RPMI7951 (cell line): ENCODE results near the gene SMIM41. TPM values are rescaled to one million over a fixed set of nuclear protein-coding genes. Genes with fewer than 3 reads are reported as not detected.
A peak's percentile ranks its signal among the peaks of the same experiment; 100 is the strongest.

Experiments used
- DNase-seq: peaks from one replicate; pipeline ENCODE4 v3.0.0-alpha.2; 2012; ENCODE audit warnings: low read depth
- total RNA-seq: library from RNA; depleted of rRNA; stranded (reverse); fragments of >200 nt; shearing (Covaris generic); gene quantifications from 2 replicates; pipeline ENCODE4 v1.2.3, GENCODE V29; 2014; rRNA removed

Gene SMIM41
- total RNA-seq: not detected in 2 replicates

- DNase-seq: no peak
These were observed at the start of gene SMIM41 for GRCh38 chr12:52079576-52080402. Gene SMIM41, plus strand, starts transcription at chr12:52079704. Its CDS starts 76 bp downstream, at chr12:52079780.

DNA sequence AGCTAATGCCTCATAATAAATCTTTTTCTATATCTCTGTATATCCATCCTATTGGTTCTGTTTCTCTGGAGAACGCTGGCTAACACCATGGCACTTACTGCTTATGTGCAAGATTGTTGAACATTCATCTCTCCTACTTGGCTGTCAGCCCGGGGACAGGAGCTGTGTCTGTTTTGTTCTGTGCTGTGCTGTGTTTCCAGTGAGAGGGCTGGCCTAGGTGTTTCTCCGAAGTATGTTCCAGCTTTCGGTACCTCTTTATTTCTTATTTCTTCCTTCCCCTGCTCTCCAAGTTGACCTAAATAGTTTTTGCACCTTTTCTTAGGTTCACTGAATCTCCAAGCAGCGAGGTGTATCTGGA, 47.1 kb upstream of the SMIM41 start:
- peak; percentile 44 for DNase-seq

DNA sequence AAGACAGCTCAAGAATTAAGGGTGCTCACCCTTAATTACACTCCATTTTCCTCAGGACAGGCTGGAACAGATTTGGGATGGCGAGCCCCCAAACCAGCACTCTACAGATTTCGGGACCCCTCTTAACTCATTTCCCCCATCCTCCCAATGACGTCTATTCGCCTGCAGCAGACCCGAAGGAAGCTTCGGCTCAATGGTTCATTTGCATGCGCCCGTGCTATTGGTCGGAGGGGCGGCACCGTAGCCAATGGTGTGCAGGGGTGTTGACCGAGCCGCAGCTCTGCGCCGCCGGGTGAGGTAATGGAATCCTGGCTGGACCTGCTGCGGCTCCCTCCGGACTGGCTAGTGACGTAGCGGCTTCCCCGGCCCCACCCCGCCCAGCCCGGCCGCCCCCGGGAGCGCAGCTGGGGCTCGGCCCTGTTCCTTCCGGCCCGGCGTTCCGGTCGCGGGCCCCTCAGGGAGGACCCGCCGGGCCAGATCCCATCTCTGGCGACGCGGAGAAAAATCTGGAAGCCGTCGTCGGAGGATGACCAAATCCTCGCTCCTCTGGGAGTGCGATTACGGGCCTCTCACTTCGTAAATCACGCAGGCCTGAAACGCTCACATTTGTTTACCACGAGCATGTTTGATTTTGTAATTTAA, 46.6 kb upstream of the SMIM41 start:
- peak; percentile 95 for DNase-seq

DNA sequence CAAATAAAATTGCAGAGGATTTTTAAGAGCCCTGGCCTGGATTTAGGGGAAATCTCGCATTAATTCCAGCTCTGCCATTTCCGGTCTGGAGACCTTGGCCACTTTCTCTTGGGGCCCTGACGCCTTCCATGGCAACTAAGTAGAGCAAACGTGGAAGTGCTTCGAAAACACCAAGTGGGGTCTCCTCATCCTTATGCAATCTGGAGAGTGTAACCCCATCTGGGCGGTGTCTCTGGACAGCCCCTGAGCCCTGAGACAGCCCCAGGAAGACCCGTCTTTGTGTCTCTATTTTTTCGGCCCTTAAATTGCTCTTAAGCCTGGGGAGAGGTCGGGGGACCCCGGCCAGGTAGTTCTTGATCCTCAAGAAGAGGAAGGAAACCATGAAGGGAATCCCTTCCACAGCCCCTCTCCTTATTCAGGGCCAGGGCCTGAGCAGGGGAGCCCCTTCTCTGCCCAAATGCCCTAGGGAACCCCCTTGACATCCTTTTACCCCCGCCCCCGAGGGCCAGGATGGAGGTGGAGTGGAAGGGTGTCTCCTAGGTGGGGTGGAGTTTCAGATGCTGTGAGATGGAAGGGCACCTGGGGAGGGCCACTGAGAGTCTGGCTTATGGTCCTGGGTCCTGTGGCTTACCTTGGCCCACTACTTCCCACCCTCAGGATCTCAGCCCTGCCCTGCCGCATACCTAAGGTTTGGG, 45.9 kb upstream of the SMIM41 start:
- no peak for DNase-seq

- no peak for DNase-seq
These were observed 44.3 kb upstream of the SMIM41 start for GRCh38 chr12:52035190-52035589.

- no peak for DNase-seq
These were observed 43.6 kb upstream of the SMIM41 start for GRCh38 chr12:52035926-52036325.

DNA sequence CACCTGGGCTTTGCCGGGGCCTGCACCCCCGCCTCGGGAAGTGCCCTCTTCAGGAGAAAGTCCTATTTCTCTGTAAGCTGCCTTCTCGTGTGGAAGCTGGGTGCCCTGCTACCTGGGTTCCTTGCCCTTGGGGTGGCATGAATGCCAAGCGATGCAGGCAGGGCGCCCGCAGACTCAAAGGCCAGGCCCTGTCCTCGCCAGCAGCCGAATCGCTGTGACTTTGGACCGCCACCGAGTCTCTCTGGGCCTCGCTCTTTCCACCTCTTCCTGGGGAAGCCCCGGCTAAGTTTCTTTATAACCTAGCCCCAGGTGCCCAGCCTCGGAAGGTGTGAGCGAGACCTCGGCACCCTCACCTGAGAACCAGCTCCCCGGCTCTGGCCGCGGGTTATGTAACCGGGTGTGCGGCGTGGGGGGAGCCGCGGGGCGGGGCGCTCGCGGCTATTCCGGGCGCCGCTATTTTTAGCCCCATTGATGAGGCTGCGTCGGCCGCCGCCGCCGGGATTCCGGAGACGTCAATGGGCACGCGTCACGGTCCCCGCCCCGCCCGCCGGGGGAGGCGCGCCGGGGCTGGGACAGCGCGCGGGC, 42.8 kb upstream of the SMIM41 start:
- DNase-seq: peak; percentile 78

GRCh38 chr12:52037248-52037861, 42.1 kb upstream of the SMIM41 start:
- no peak for DNase-seq

DNA sequence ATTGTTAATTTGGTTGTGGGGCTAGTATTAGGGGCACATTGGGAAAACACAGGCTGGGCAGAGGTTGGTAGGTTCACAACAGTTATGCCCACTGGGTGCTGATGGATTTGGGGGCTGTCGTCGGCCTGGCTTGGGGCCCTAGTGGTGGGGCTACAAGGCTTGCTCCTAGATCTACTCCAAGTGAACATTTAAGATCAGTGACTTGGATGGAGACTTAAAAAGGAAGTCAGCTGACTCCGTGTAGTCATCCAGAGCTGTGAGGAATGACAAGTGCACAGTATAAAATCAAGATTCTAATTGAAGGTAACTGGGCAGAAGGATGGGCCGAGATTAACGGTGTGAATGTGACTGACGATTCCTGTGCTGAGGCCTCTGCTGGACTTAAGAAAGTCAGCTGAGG, 41.1 kb upstream of the SMIM41 start:
- no peak for DNase-seq

DNA sequence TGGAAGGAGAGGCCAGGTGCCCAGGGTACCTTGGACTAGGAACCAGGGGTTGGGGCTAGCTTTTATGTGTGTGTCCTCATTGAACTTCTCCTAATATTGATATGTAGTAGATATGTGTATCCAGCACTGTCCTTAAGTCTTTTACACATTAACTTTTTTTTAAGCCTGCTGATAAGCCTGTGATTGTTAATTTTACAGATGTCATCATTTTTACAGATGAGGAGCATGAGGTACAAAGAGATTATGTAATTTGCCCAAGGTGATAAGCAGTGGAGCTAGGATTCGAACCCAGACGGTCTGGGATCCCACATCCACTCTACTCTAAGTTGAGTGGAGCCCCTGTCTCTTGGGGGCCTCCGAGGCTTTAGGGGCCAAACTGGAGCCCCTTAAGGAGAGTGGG, 38.5 kb upstream of the SMIM41 start:
- no peak for DNase-seq

DNA sequence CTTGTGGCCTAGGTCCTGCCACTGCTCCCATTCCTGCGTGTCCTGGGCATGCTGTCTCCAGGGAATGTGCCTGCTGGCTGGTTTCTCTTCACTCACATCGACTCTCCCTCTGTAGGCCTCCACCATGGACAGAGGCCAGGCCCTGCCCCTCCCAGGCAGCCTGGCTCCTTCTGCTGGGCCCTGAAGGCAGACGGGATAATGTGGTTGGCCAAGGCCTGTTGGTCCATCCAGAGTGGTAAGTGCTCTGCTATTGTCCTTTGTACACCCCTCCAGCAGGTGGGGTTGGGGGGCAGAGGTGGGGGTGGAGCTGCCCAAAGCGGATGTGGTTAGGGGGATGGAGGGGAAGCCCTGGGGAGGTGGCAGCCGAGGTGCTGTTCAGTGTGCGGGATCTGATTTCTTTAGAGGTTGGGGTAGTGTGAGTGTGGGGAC, 37.8 kb upstream of the SMIM41 start:
- DNase-seq: no peak

- DNase-seq: no peak
These were observed 36.7 kb upstream of the SMIM41 start for GRCh38 chr12:52042706-52043385.

- DNase-seq: peak; percentile 62
These were observed 35.9 kb upstream of the SMIM41 start for GRCh38 chr12:52043386-52044212.

DNA sequence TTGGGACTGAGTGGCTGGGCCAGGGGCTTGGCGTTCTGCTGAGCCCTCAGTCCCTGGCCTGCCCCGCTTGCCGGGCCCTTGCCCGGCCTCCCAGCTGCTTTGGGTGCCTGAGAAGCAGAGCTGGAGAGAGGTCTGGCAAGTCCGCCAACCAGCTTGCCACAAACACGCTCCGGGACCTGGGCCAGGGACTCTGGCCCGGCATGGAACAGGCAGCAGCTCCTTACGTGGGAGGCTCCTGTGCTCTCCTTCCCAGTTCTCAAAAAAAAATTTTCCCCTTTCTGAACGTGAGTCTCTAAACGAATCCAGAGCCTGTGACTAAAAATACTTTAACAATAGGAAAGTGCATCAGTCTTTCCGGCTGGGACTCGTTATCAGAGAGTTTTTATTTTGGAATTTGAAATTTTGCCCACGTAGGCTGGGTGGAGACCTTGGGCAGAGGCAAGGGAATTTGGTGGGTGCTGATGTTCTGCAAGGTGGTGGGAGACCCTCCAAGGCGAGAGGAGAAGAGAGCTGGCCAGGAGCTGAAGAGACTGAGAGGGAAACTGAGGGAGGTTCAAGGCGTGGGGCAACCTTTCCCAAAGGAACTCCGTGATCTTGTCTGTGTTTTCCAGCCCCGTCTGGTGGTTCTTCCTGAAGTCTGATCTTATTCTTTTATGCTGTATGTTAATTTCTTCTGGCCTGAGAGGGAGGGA, 35.1 kb upstream of the SMIM41 start:
- peak; percentile 59 for DNase-seq

DNA sequence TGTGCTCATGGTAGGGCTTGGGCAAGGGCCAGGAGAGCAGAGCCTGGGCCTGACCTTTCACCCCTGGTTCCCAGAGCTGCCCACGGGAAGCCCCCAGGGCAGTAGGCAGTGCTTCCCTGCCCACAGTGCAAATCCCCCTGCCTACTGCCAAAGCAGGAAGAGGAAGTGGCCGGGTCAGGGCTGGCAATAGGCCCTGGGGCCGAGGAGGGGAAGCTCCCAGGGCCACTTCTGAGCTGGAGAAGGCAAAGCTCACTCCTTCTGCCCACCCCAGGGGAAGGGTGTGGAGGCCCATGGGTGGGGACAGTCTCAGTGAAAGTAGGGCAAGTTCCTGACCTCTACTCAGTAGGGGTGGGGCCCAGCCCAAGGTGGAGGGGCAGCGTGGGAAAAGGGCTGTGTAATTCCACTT, 33.7 kb upstream of the SMIM41 start:
- no peak for DNase-seq

GRCh38 chr12:52046859-52047258, 32.6 kb upstream of the SMIM41 start:
- no peak for DNase-seq

DNA sequence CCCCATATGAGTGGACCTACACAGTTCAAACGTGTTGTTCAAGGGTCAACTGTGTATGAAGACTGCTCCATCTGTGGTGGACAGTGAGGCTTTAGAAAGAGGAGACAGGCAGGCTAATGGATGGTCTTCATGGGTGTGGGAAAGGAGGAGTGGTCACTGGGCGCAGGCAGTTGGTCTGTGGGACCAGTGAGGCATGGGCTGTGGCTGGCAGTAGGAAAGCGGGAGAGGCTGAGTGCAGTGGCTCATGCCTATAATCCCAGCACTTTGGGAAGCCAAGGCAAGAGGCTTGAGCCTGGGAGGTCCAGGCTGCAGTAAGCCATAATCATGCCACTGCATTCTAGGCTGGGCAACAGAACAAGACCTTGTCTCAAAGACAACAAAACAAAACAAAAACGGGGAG, 30.2 kb upstream of the SMIM41 start:
- no peak for DNase-seq

GRCh38 chr12:52049688-52050087, 29.8 kb upstream of the SMIM41 start:
- no peak for DNase-seq

- DNase-seq: no peak
These were observed 29.3 kb upstream of the SMIM41 start for GRCh38 chr12:52050116-52050757.
